Activated CD4-positive, alpha-beta T cell treated with anti-CD3 and anti-CD28 coated beads for 36 hours (primary cell): ENCODE data around the gene IFNAR2. TPM values are rescaled to one million over a fixed set of nuclear protein-coding genes. Genes with fewer than 3 reads are reported as not detected.
"Not testable (repeated sequence)": the region's sequence is repeated elsewhere in the genome, so short reads cannot be mapped to it uniquely, and the experiment has no call there.

Experiments used
- ATAC-seq: fragments of 200-7000 bp; cut with Tn5 transposase; one replicate; pipeline ENCODE4 v1.10.0; 2021; ENCODE audit warnings: mild to moderate bottlenecking, moderate library complexity
- CTCF ChIA-PET: fragments of 350-600 bp; sonication (Branson Sonifier 250); formaldehyde crosslinking; loops from one replicate; lab custom pipeline; 2021; ENCODE audit warnings: antibody characterized with exemption; lab: Charles Lee
- POLR2A ChIA-PET: fragments of 350-600 bp; sonication (Branson Sonifier 250); formaldehyde crosslinking; loops from one replicate; lab custom pipeline; 2021; ENCODE audit warnings: antibody characterized with exemption, inconsistent platforms; lab: Charles Lee
- DNase-seq: peaks from one replicate; pipeline ENCODE4 v3.0.0-alpha.2; 2020
- H3K27ac Mint-ChIP-seq: one replicate; pipeline ENCODE4 v1.8.0; 2021; ENCODE audit warnings: mixed read lengths
- H3K27me3 Mint-ChIP-seq: one replicate; pipeline ENCODE4 v1.8.0; 2021; ENCODE audit warnings: mixed read lengths
- H3K36me3 Mint-ChIP-seq: one replicate; pipeline ENCODE4 v1.8.0; 2021; ENCODE audit warnings: low read depth, mixed read lengths
- H3K4me1 Mint-ChIP-seq: one replicate; pipeline ENCODE4 v1.8.0; 2021; ENCODE audit warnings: mixed read lengths
- H3K4me3 Mint-ChIP-seq: one replicate; pipeline ENCODE4 v1.8.0; 2021; ENCODE audit warnings: mild to moderate bottlenecking, moderate library complexity, mixed read lengths
- H3K9me3 Mint-ChIP-seq: one replicate; pipeline ENCODE4 v1.8.0; 2021; ENCODE audit warnings: low read depth, mixed read lengths
- intact Hi-C, 2 experiments: fragments of 100-400 bp; cut with DNase I in 1 of 2; cut with micrococcal nuclease in 1 of 2; formaldehyde crosslinking; loops; one replicate each; pipeline versions ENCODE4 v1.14.2 to v1.15.1; 2022 to 2024; cut with DNase I, micrococcal nuclease
- total RNA-seq, 2 experiments: library from RNA; stranded (reverse); gene quantifications; one replicate each; pipeline ENCODE4 v1.2.3, GENCODE V29; 2021

IFNAR2 gene
- total RNA-seq, 2 experiments from 2014 or later = 26.6 to 29.8 TPM

DNA sequence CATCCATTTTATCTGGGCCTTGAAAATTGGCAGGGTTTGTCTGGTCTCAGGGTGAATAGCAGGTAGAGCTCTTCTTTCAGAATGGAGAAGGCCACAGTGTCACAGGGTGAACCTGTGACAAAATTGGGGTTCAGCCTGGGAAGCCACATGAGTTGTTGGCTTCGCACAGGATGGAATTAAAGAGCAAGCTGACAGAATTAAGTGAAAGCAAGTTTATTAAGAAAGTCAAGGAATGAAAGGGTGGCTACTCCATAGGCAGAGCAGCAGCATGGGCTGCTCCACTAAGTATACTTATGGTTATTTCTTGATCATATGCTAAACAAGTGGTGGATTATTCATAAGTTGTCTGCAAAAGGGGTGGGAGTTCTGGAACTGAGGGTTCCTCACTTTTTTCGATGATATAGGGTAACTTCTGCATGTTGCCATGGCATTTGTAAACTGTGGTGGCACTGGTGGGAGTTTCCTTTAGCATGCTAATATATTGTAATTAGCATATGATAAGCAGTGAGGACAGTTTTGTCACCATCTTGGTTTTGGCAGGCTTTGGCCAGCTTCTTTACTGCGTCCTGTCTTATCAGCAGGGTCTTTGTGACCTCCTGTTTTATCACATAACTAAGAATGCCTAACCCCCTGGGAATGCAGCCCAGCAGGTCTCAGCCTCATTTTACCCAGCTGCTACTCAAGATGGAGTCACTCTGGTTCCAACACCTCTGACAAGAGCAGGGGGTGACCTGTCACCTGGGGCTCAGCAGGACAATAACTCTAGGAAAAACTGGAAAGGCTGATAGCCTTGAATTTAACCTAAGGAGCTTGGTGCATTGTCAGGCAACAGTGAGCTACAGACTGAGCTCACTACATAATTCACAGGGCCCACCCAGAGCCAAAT, 5.1 kb downstream of the IFNAR2 start:
- ATAC-seq (no peak), DNase-seq (peak; percentile 47)
- intact Hi-C loops = loop anchor here (5.0 to 10.0 kb wide), 4 partner anchors 32 to 710 kb away; partner anchors contain the start of genes CRYZL1 (in 1 of the 2), DONSON (in 1 of the 2), IL10RB (in 1 of the 2) and ITSN1 (in 1 of the 2)
- H3K27me3 Mint-ChIP-seq = no peaks in the 10 kb centered on the region
- peak overlapping the region; percentile 52 for H3K27ac Mint-ChIP-seq
- POLR2A ChIA-PET = interaction anchor here (0.5 to 0.8 kb wide), 4 partner anchors 21 to 508 kb away, joined by 3 to 4 read pairs (median 3); no protein-coding TSS in a partner anchor
- no peak overlapping the region for H3K4me3 Mint-ChIP-seq
- peaks cover 19% of the 10 kb centered on the region for H3K36me3 Mint-ChIP-seq
- CTCF ChIA-PET = interaction anchor here (0.6 to 1.7 kb wide), 4 partner anchors 38 to 230 kb away, joined by 3 to 6 read pairs (median 4); no protein-coding TSS in a partner anchor
- H3K4me1 Mint-ChIP-seq = peaks cover 75% of the 10 kb centered on the region
- H3K9me3 Mint-ChIP-seq = no peaks in the 10 kb centered on the region

DNA sequence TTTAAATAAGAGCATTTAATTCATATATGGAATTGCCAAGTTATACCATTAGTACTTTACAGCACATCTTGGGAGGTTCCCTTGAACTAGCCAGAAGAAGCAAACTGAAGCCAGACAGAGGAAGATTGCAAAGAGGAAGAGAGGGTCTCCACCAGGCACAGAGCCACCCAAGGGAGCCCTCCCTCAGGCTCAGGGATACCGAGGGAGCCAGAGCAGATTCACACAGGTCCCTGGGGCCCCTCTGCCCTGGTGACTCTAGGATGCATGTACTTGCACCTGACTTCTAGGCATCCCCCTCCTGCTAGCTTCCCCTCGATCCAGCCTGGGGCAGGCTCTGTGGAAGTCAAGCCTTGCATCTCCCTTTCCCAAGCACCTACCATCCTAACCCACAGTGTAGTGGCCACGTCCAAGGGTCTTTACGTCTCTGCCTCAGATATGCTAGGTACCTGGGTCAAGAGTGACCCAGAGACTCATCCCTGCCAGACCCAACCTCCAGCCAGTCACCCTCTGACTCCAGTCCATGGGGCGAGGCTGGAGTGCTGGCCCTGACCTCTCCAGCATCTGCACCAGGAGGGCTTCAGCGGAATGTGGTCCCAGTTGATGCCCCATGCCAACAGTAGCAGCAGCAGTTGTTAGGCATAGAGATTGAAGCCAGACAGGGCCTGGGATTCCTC, 6.4 kb downstream of the IFNAR2 start:
- intact Hi-C loops = loop anchor here in 1 of 2 experiments (10.0 kb wide), 1 partner anchor 709 kb away; no protein-coding TSS in a partner anchor
- peaks cover 19% of the 10 kb centered on the region for H3K36me3 Mint-ChIP-seq
- ATAC-seq (no peak), DNase-seq (no peak)
- no peaks in the 10 kb centered on the region for H3K9me3 Mint-ChIP-seq
- H3K27ac Mint-ChIP-seq = peak overlapping the region; percentile 58
- no peak overlapping the region for H3K4me3 Mint-ChIP-seq
- no peaks in the 10 kb centered on the region for H3K27me3 Mint-ChIP-seq
- ChIA-PET CTCF (no interaction called here), POLR2A (no interaction called here)
- H3K4me1 Mint-ChIP-seq = peaks cover 86% of the 10 kb centered on the region

DNA sequence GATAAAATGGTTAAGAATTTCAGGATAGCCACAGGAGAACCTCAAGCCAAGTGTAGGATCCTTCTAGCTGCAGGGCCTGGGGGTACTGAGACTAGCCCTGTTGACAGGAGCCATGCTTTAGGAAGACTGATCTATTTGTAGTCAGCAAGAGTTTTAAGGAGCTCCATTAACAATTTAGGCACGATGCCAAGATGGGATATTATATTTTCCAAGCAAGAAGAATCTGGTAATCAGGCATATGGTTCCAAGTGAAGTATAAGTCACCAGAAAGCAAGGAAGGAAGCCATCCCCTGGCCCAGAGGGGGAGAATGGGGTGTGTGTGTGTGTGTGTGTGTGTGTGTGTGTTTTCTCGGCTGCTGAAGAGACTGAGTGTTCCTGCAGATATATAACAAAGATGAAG, 7.0 kb downstream of the IFNAR2 start:
- POLR2A ChIA-PET = no interaction called here
- DNase-seq (no peak), ATAC-seq (no peak)
- H3K4me1 Mint-ChIP-seq = peaks cover 89% of the 10 kb centered on the region
- H3K27ac Mint-ChIP-seq = peak overlapping the region; percentile 58
- intact Hi-C loops = loop anchor here in 1 of 2 experiments (10.0 kb wide), 1 partner anchor 708 kb away; no protein-coding TSS in a partner anchor
- peaks cover 19% of the 10 kb centered on the region for H3K36me3 Mint-ChIP-seq
- H3K9me3 Mint-ChIP-seq = no peaks in the 10 kb centered on the region
- CTCF ChIA-PET = no interaction called here
- no peak overlapping the region for H3K4me3 Mint-ChIP-seq
- H3K27me3 Mint-ChIP-seq = no peaks in the 10 kb centered on the region

DNA sequence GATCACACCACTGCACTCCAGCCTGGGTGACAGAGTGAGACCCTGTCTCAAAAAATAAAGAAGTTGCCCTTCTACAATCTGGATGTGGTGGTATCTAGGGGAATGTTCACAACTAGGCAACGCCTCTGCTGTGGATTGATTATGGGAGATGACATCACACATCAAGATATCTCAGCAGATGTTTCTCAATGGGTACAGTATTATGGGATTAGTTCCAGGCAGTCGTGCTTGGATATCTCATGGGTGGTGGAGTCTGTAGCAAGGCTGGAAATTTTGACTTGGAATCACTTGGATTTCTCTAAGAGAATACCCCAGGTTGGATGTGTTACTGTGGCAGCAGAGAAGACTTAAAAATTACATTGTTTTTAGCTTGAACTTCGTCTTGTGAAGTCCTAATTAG, 7.7 kb downstream of the IFNAR2 start:
- DNase-seq (no peak), ATAC-seq (no peak)
- intact Hi-C loops = loop anchor here in 1 of 2 experiments (10.0 kb wide), 1 partner anchor 707 kb away; no protein-coding TSS in a partner anchor
- Mint-ChIP-seq H3K9me3 (no peaks in the 10 kb centered on the region), H3K36me3 (peaks cover 22% of the 10 kb centered on the region), H3K4me3 (no peak overlapping the region), H3K4me1 (peaks cover 89% of the 10 kb centered on the region), H3K27me3 (no peaks in the 10 kb centered on the region), H3K27ac (peak overlapping the region; percentile 90)
- ChIA-PET CTCF (interaction anchor here (1.1 to 1.7 kb wide), 2 partner anchors 40 to 87 kb away, joined by 3 to 7 read pairs; partner anchors contain the start of gene IFNAR1), POLR2A (no interaction called here)

- Mint-ChIP-seq H3K27me3 (no peaks in the 10 kb centered on the region), H3K4me3 (peak overlapping the region; percentile 44)
Measured at GRCh38 chr21:33238146-33238545, 8.4 kb downstream of the IFNAR2 start.

GRCh38 chr21:33238565-33239255, 9.0 kb downstream of the IFNAR2 start:
- peak overlapping the region; percentile 44 for H3K4me3 Mint-ChIP-seq
- ChIA-PET POLR2A (interaction anchor here (0.5 to 0.7 kb wide), 3 partner anchors 13 to 1878 kb away, joined by 3 to 10 read pairs (median 3); no protein-coding TSS in a partner anchor), CTCF (interaction anchor here (0.6 to 1.7 kb wide), 5 partner anchors 39 to 92 kb away, joined by 3 to 7 read pairs (median 3); partner anchors contain the start of gene IFNAR1)
- DNase-seq = peak; percentile 37
- peak overlapping the region; percentile 90 for H3K27ac Mint-ChIP-seq
- ATAC-seq = peak; percentile 59
- peaks cover 84% of the 10 kb centered on the region for H3K4me1 Mint-ChIP-seq
- intact Hi-C loops = loop anchor here (1.0 to 10.0 kb wide), 7 partner anchors 8 to 706 kb away; no protein-coding TSS in a partner anchor
- no peaks in the 10 kb centered on the region for H3K27me3 Mint-ChIP-seq
- no peaks in the 10 kb centered on the region for H3K9me3 Mint-ChIP-seq
- H3K36me3 Mint-ChIP-seq = peaks cover 21% of the 10 kb centered on the region

More at GRCh38 chr21:33238146-33238545, 8.4 kb downstream of the IFNAR2 start:
- H3K9me3 Mint-ChIP-seq = no peaks in the 10 kb centered on the region
- POLR2A ChIA-PET = interaction anchor here (0.5 to 0.7 kb wide), 2 partner anchors 12 to 1878 kb away, joined by 3 read pairs; no protein-coding TSS in a partner anchor
- peaks cover 84% of the 10 kb centered on the region for H3K4me1 Mint-ChIP-seq
- H3K36me3 Mint-ChIP-seq = peaks cover 18% of the 10 kb centered on the region
- CTCF ChIA-PET = interaction anchor here (1.1 to 1.7 kb wide), 3 partner anchors 38 to 87 kb away, joined by 3 to 7 read pairs (median 3); partner anchors contain the start of gene IFNAR1
- DNase-seq (peak; percentile 52), ATAC-seq (peak; percentile 59)
- intact Hi-C loops = loop anchor here (1.0 to 10.0 kb wide), 7 partner anchors 8 to 707 kb away; no protein-coding TSS in a partner anchor
- peak overlapping the region; percentile 90 for H3K27ac Mint-ChIP-seq

DNA sequence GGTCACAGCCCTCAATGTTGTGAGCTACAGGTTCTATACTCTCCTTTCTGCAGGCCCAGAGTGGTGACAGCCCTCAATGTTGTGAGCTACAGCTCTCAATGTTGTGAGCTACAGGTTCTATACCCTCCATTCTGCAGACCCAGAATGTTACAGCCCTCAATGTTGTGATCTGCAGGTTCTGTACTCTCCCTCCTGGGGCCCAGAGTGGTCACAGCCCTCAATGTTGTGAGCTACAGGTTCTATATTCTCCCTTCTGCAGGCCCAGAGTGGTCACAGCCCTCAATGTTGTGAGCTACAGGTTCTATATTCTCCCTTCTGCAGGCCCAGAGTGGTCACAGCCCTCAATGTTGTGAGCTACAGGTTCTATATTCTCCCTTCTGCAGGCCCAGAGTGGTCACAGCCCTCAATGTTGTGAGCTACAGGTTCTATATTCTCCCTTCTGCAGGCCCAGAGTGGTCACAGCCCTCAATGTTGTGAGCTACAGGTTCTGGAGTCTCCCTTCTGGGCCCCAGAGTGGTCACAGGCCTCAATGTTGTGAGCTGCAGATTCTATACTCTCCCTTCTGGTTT, 9.9 kb downstream of the IFNAR2 start:
- DNase-seq, H3K27me3 Mint-ChIP-seq, ATAC-seq, H3K9me3 Mint-ChIP-seq: not testable (repeated sequence)
- peaks cover 85% of the 10 kb centered on the region for H3K4me1 Mint-ChIP-seq
- POLR2A ChIA-PET = interaction anchor here (0.7 kb wide), 1 partner anchor 85 kb away, joined by 3 read pairs; the partner anchor contains the start of gene IFNAR1
- peak overlapping the region; percentile 90 for H3K27ac Mint-ChIP-seq
- H3K4me3 Mint-ChIP-seq = peak overlapping the region; percentile 44
- H3K36me3 Mint-ChIP-seq = peaks cover 26% of the 10 kb centered on the region
- CTCF ChIA-PET = interaction anchor here (1.2 kb wide), 2 partner anchors 9 to 85 kb away, joined by 3 read pairs; partner anchors contain the start of genes IFNAR1 and IFNAR2
- intact Hi-C loops = loop anchor here (2.0 to 10.0 kb wide), 5 partner anchors 17 to 705 kb away; no protein-coding TSS in a partner anchor

DNA sequence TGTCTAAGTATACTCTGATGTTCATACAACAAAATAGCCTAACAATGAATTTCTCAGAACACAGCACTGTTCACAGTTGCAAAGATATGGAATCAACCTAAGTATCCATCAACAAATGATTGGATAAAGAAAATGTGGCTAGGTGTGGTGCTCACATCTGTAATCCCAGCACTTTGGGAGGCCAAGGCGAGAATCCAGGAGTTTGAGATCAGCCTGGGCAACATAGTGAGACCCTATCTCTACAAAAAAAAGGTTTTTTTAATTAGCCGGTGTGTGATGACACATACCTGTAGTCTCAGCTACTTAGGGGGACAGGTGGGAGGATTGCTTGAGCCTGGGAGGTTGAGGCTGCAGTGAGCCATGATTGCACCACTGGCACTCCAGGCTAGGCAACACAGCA, 10.7 kb downstream of the IFNAR2 start:
- ATAC-seq (no peak), DNase-seq (no peak)
- H3K4me1 Mint-ChIP-seq = peaks cover 87% of the 10 kb centered on the region
- H3K27ac Mint-ChIP-seq = no peak overlapping the region
- H3K36me3 Mint-ChIP-seq = peaks cover 32% of the 10 kb centered on the region
- ChIA-PET CTCF (interaction anchor here (0.7 to 1.3 kb wide), 3 partner anchors 9 to 205 kb away, joined by 3 read pairs; partner anchors contain the start of gene IFNAR2), POLR2A (no interaction called here)
- intact Hi-C loops = loop anchor here in 1 of 2 experiments (5.0 kb wide), 1 partner anchor 33 kb away; no protein-coding TSS in a partner anchor
- no peaks in the 10 kb centered on the region for H3K27me3 Mint-ChIP-seq
- H3K9me3 Mint-ChIP-seq = no peaks in the 10 kb centered on the region
- no peak overlapping the region for H3K4me3 Mint-ChIP-seq

- intact Hi-C loops = loop anchor here in 1 of 2 experiments (5.0 kb wide), 1 partner anchor 35 kb away; no protein-coding TSS in a partner anchor
- Mint-ChIP-seq H3K4me3 (no peak overlapping the region), H3K27ac (peak overlapping the region; percentile 76), H3K36me3 (peaks cover 44% of the 10 kb centered on the region), H3K9me3 (no peaks in the 10 kb centered on the region), H3K27me3 (no peaks in the 10 kb centered on the region), H3K4me1 (peaks cover 88% of the 10 kb centered on the region)
- POLR2A ChIA-PET = no interaction called here
- DNase-seq (no peak), ATAC-seq (peak; percentile 23)
- CTCF ChIA-PET = interaction anchor here (1.3 kb wide), 1 partner anchor 10 kb away, joined by 3 read pairs; no protein-coding TSS in a partner anchor
Measured at GRCh38 chr21:33241846-33242245, 12.1 kb downstream of the IFNAR2 start.
